ENCODE measurements around the gene INTS7.
"Not testable (repeated sequence)": the region's sequence is repeated elsewhere in the genome, so short reads cannot be mapped to it uniquely, and the experiment has no call there.

Gene INTS7

DNA sequence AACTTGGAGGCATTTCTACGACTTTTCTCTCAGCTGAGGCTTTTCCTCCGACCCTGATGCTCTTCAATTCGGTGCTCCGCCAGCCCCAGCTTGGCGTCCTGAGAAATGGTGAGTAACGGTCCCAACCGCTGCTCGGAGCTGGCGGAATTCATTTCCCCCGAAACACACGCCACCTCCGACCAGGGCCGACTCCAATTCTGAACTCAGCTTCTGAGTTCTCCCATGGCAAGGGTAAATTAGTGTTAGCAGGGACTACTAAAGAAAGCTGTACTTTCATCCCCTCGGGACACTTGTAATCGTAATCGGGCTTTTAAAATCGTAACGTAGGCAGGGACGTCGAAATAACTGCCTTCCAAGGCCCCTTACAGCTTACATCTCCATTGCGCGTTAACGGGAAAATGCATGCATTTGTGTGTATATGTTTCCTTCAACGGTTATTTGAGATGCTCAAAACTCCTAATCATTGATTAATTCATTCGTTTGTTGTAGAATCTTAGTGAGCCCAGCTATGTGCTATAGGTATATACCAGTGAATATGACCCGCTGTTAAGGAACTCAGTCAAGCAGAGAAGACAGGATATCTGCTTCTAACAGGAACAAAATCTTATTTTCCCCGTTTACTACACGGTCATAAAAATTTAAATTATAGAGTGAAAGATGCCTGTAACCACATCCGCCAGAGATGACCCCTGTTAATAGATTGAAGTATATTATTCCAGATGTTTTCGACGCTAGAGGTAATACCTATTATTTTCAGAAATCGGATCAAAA lies 663 bp upstream of the INTS7 start:
- DNase-seq, result no peak

DNA sequence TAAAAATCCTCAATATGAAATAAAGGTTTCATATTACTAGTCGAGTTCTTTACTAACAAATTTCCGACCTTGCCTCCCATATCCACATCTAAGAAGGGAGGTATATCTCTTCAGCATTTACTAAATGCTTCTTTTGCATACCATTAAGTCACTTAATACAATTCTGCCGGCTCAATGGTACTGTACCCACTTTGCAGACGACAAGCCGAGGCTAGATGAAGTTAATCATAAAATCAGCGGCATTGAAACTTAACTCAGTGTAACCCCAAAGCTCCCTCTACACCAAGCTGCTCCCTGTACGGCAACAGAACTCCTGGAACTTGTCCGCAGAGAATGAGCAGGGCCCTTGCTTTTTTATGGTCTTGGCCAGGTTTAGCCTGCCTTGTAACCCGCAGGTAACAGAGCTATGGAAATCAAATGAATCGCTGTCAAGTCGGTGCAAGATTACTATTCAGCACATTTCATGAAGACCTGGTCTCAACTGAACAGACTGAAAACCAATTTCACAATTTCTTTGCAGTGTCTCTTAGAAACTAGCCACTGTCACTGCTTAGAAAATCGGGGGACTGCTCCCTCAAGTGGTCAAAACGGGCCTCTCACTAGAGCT lies 738 bp downstream of the INTS7 start:
- no peak for DNase-seq

DNA sequence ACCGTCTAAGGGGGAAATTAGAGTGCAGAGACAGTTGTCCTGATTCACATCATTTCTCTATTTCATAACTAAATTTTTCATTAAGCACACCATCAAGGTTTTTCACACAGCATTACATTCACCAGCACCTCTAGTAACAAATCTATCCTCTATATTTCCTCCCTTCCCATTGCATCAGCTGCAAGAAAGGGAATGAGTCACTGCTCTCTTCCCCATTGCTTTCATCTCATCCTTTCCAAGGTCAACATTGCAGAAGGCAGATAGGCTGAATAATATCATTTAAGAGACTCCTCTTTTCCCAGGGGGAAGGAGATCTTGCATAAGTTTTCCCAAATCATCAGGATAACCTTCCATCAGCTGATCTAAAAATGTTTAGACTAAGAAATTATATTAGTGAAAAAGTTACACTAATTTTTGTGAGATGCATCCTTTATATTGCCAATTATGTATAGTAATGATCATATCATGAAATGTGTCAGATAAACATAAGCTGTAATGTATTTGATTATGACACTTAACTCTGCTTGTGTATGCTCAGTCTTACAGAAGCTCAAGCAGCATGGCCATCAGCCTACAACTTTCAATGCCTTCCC lies 4.3 kb downstream of the INTS7 start:
- DNase-seq, result no peak

DNA sequence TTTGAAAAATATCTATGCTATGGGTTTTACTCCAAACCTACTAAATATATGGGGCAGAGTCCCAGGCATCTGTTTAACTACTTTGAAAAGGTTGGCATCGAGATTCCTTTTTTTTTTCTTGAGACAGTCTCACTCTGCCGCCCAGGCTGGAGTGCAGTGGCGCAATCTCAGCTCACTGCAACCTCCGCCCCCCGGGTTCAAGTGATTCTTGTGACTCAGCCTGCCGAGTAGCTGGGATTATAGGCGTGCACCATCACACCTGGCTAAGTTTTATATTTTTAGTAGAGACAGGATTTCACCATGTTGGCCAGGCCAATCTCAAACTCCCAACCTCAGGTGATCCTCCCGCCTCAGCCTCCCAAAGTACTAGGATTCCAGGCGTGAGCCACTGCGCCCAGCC lies 7.6 kb downstream of the INTS7 start:
- DNase-seq, result not testable (repeated sequence)

DNA sequence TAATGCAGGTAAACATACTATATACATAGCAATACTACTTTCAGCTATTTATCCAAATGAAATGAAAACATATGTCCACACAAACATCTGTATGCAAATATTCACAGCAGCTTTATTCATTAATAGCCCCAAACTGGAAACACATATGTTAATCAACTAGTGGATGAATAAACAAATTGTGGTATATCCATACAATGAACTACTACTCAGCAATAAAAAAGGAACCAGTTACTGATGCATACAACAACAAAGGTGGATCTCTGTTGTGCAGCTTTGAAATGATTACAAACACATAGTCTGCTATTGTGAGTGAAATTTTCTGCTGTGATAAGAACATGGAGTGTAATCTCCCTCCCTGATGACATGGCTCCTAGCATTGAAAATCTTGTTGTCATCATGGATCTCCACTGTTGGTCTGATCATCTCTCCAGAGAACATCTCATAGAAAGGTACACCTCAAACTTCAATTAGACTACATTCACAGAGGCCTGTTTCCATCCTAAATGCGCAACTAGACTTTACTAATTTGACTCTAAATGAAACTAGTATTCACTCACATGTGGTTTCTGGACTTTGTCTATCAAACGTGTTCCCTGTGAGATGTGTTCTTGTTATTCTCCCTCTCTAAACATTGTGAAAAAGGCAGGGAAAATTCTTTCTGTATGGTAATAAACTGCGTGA lies 10.7 kb downstream of the INTS7 start:
- no peak for DNase-seq

DNA sequence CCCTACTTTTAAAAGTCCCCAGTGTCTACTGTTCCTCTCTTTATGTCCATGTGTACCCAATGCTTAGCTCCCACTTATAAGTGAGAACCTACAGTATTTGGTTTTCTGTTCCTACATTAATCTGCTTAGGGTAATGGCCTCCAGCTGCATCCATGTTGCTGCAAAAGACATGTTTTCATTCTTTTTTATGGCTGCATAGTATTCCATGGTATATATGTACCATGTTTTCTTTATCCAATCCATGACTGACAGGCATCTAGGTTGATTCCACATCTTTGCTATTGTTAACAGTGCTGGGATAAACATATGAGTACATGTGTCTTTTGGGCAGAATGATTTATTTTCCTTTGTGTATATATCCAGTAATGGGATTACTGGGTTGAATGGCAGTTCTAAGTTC lies 12.4 kb downstream of the INTS7 start:
- DNase-seq, result not testable (repeated sequence)

DNA sequence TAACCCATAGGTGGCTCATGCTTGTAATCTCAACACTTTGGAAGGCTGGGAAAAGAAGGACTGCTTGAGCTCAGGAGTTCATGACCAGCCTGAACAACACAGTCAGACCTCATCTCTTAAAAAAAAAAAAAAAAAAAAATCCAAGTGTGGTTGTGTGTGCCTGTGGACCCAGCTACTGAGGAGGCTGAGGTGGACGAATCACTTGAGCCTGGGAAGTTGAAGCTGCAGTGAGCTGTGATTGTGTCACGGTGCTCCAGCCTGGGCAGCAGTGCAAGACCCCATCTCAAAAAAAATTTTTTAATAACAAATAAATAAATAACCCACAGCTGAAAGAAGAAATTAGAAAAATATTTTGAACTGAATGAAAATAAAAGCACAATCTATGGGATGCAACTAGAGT lies 13.8 kb downstream of the INTS7 start:
- no peak for DNase-seq

DNA sequence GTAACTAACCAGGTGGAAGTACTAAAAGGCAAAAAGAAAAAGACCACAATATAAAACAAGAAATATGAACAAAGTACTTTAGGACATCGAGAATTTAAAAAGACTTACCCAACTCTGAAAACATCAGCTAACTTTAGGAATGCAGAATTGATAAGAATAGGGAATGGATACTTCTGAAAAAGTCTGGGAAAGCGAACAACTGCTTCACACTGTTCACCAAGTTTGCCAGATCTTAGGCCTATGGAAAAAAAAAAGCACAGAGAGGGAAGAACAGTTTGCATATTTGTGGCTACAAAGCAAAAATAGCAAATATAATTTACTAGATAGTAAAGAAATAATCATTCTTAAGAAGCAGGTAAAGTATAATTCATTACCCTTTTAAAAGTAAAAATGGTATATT lies 14.4 kb downstream of the INTS7 start:
- no peak for DNase-seq

DNA sequence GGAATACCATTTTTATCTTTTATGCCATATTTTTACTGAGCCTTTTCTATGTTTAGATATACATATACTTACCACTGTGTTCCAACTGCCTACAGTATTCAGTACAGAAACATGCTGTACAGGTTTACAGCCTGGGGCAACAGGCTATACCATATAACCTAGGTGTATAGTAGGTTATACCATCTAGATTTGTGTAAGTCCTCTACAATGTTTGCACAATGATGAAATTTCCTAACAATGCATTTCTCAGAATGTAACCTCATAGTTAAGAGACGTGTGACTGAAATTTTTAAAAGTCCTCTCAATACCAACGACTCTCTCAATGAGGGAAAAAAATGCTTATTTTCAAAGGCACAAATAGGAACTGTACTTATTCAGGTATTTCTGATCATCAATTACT lies 21.7 kb downstream of the INTS7 start:
- no peak for DNase-seq

DNA sequence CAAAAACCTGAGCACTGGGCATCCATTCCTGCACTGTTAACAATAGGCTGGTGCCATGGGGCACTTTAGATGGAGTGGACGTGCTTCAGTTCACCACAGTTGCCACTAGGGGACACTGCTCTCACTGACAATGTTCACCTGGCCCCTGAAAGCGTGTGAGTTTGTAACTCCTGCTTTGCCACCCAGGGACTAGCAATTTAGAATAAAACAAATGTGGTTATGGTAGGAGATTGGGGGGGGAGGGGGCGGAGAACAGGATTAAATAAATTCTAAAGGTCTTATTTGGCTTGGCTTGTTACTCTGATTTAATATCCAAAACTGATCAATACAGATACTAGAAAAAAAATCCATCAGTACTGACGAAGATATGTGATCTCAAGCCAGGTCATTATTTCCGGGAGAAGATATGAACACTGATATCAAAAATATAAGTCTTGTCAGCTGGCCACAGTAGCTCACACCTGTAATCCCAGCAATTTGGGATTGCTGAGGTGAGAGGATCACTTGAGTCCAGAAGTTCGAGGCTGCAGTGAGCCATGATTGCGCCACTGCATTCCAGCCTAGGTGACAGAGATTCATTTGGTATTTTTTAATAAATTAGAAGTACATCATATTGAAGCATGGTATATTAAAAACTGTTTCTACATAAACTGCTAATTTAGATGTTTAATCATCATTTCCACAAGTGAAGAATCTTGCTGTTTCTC lies 23.2 kb downstream of the INTS7 start:
- DNase-seq, result no peak

DNA sequence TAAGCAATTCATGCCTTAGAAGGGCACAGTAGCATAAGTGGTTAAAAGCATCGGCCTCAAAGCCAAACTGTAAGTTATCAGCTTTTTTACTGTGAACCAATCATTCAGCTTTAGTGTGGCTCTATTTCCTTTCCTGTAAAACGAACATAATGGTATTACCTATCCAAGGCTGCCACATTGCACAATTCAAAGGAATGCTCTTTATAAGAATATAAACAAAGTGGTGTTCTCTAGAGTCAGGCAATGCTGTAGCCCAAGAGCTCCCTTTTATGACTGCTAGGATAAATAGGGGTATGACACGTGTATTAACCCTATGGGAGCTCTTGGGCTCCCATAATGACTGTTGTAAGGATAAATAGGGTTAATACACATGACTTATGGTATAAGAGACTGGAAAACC lies 25.4 kb downstream of the INTS7 start:
- DNase-seq, result no peak

DNA sequence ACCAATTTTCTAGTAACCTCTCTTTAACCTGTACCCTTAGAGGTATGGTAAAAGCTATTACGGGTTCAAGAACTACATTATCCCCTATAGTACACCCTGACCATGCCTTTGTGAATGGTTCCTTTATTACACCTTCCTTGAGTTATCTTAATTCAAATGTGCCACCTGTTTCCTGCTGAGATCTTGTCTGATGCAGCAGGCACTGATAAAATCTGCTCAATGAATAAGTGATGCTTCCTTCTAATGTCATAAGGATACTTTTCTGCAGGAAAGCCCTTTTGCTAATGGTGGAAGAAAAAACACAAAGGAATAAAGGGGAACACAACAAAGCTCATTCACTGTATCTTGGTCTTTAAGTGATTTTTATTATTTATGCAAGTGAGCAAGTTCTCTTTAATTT lies 25.8 kb downstream of the INTS7 start:
- no peak for DNase-seq

DNA sequence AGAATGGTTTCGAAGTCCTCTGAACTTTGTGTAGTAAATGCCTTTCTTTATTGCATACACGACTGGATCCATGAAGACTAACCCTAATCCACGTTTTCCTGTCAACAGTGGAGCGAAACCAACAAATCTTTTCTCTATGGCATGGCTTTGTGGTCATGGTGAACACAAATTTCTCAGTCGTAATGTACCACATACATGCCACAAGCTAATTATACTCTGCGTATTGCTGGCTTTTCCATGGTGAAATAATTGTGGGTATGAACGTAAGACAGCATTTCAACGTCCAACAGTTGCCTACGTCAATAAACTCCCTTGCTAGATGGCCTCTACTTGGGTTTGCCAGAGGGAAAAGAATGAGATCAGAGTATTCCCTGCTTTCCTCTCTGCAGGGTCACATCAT lies 27.5 kb downstream of the INTS7 start:
- no peak for DNase-seq

DNA sequence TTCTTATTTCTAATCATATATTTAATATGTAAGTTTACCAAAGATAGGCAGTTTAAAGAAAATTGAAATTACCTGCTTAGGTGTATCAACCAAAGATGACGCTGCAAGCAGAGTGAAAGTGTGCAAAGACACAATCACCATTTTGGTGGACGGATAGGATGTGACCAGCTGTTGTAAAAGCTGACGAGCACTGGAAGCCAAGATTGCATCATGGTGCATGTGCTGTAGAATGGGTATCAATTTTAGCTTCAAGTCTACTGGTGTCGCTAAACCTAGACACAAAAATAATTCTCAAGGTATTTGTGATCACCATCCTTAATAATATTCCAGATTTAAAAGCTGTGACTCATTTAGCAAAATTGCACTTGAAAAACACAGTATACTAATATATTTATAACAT lies 28.2 kb downstream of the INTS7 start:
- DNase-seq, result no peak

DNA sequence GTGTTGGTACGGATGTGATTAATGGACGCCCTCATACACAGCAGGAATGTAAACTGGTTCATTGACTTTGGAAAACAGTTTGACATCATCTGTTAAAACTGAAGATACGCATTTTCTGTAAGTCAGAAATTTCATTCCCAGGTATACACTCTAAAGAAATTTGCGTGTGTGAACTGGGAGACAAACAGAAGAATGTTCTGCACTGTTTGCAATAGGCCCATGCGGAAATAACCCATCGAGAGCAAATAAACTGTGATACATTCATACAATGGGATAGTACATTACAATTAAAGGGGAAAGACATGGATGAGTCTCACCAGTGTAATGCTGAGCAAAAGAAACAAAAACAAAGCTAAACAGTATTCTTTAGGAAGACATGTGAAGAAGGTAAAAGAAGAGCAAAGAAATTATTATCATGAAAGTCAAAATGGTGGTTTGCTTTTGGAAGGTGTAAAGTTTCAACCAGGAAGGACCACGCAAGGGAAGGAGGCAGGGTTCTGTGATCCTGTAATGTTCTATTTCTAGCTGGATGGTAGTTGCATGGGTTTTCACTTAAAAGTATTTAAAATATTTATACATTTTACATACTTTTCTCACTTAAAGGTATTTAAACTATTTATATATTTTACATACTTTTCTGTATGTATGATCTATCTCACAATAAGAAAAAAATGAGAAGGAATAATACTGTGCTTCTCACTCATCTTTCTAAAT lies 30.3 kb downstream of the INTS7 start:
- DNase-seq, result no peak

DNA sequence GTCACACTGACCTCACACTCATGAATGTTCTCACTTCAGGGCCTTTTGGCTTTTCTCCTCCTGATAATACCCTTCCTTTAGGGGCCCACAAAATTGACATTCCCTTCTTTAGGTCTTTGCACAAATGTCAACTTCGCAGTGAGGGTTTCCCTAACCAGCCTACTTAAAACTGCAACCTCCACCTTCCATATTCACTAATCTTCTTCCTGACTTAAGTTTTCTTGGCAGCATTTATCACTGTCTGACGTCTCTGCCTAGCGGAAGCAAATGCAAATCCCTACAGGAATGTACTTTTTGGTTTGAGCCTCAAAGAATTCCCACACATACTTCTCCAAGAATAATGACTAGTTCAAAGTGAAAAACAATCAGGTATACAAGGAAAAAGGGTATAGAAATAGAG lies 32.8 kb downstream of the INTS7 start:
- DNase-seq, result no peak

DNA sequence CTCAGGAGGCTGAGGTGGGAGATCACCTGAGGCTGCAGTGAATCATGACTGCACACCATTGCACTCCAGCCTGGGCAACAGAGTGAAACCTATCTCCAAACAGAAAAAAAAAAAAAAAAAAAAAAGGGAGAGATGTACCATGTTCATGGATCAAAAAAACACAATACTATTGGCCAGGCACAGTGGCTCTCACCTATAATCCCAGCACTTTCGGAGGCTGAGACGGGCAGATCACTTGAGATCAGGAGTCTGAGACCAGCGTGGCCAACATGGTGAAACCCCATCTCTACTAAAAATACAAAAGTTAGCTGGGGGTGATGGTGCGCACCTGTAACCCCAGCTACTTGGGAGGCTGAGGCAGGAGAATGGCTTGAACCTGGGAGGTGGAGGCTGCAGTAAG lies 37.9 kb downstream of the INTS7 start:
- DNase-seq, result not testable (repeated sequence)

DNA sequence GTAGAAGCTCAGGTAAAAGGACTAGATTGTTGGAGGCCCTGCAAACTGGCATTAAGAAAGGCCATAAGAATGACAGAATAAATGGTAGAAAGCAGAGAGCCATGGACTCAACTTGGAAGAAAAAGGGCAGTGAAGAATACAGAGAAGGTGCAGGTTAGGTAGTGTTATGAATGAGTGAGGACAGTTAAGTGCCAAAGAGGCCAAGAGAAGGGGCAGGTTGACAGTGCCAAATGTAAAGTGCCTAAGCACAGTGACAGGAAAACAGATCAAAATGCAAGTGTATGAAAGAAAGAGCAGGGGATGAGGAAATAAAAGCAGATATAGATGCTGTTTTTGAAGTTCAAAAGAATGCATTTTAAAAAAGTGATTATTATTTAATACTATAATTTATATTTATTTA lies 43.7 kb downstream of the INTS7 start:
- DNase-seq, result no peak

DNA sequence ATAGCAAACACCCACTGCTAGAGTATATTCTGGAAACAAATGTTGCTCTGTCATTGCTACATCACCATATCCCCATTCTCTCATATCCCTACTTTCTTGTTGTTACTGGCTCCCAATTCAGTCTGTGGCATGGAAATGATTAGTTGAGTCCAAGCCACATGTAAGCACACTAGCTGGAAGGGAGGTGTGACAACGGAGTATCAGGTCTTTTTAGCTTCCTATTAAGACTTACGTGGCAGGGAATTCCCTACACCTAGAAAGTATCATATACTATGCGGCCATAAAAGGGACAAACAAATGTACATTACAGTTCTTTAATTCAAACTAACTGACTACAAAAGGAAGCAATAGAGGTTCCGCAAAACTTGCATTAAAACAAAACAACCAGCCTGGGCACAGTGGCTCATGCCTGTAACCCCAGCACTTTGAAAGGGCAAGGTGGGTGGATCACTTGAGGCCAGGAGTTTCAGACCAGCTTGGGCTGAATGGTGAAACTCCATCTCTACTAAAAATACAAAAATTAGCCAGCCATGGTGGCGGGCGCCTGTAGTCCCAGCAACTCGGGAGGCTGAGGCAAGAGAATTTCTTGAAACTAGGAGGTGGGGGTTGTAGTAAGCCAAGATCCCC lies 48.6 kb downstream of the INTS7 start:
- no peak for DNase-seq

DNA sequence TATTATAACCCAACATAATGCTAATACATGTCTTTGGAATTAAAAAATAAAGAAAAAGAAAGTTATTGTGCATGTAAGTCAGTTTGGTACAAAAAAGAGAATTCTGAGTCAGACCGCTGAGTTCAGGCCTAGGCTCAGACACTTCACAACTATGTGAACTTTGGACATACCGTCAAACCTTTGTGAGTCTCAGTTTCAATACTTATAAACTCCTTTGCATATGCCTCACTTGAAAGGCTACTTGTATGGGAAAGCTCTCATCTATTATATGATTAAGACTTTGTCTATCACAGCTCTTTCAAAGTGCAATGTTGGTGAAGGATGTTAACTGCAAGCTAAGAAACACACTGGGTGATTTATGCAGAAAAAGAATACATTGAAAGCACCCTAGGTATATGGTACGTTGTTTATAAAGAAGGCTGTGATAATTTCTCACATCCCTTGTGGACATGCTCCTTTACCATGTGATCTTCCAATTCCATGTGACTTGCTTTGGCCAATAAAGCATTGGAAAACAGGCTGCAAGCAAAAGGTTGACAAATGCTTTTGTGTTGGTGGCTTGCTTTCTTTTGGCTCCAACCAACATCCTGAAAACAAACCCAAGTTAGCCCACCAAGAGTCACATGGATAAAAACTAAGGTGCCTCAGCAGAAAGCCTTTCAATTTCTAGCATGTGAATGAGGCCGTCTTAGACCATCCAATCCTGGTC lies 49.6 kb downstream of the INTS7 start:
- DNase-seq, result no peak

DNA sequence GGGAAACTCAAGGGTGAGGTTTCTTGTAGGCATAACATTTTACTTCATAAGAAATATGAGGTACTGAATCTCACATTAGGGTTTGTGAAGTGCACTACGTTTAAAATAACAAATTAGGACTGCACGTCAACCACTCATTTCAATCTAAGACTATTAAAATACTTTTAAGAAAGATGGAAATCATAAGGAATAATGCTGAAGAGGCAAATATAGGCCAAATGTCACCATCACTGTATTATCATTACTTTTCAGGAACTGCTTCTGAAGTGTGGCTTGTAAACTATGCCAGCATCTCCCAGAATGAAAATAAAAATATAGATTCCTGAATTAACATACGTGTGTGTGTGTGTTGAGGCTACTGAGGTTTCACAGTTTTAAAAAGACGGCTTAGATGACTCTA lies 56.8 kb downstream of the INTS7 start:
- no peak for DNase-seq

All from NCI-H1417 treated with DMSO at 0.1 percent for 48 hours (cell line).